Diencephalon (tissue), 1 donor: ENCODE data around the gene GLRA3. TPM values are rescaled to one million over a fixed set of nuclear protein-coding genes. Genes with fewer than 3 reads are reported as not detected.

Experiments used
- total RNA-seq: library from RNA; depleted of rRNA; stranded (reverse); fragments of >200 nt; gene quantifications from one replicate; pipeline ENCODE4 v1.2.3, GENCODE V29; 2014

GLRA3 gene
- 26.3 TPM for total RNA-seq

DNA sequence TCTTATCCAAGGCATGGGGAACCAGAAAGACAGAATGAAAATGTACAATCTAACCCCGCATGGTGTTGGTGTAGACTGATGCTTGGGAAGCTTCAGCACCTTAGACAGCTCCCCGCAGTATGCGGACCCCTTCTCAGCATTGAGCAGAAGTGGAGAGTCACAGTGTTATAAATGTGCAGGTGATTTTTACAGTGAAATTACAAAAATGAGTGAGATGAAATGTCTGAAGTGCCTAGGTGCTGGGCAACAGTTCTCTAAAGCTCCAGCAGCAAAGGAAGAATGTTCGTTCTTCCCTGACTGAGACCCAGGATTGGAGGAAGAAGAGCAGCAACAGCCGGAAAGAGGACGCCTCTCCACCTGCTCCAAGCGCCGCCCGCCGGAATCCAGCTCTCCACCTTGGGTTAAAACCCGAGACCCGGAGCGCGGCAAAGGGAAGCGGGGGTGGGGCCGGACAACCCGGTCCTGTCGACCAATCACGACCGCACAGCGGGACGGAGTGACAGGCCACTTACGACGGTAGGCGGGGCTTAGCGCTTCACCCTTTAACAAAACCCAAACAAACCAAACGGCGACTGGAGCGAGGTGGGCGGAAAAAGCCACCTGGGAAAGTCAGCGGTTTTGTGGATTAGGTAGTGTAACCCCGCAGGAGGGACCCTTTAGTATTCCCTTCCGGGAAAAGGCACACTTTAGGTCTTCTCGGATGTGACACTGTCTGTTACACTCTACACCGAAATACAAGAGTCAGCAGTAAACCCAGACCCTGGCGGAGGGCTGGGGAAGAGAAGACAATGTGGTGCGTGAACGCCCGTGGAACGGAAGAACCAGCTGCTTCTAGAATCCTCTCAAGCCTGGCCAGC, at the start of gene GLRA3:
GLRA3 (minus strand) TSS at position 403 of the 857 bp plus-strand sequence. CDS start 436 bp downstream, outside the sequence.

Other genes with a start within 250 kb of the GLRA3 start
- 1.4 TPM for gene ADAM29, start 89.1 kb upstream of the GLRA3 start, total RNA-seq